HepG2 (cell line): Measurements from ENCODE around the gene LIMA1.

ENCODE experiments used
- ESRRA ChIP-seq: sonication (generic); formaldehyde crosslinking; IDR thresholded peaks from 2 replicates; pipeline ENCODE4 v1.5.1; 2020; ENCODE audit warnings: mild to moderate bottlenecking, low read depth, missing genetic modification reagents
- GABPA ChIP-seq, 2 experiments: IDR thresholded peaks; 2 replicates each; pipeline ENCODE4 v1.6.1; 2011 to 2016; ENCODE audit warnings: low read depth in 2 of 2, low read length in 1 of 2, missing biosample characterization in 1 of 2, missing genetic modification characterization in 1 of 2
- HNRNPL ChIP-seq: fragments of 200-400 bp; formaldehyde crosslinking; IDR thresholded peaks from 2 replicates; pipeline ENCODE4 v1.6.1; 2017; ENCODE audit warnings: mild to moderate bottlenecking, low read depth, low read length
- KIAA2018 ChIP-seq: sonication (generic); formaldehyde crosslinking; IDR thresholded peaks from 2 replicates; pipeline ENCODE4 v1.5.0; 2020; ENCODE audit warnings: mild to moderate bottlenecking, missing genetic modification reagents, borderline replicate concordance
- YEATS2 ChIP-seq: sonication (generic); formaldehyde crosslinking; IDR thresholded peaks from 2 replicates; pipeline ENCODE4 v1.4.0; 2020; ENCODE audit warnings: missing genetic modification reagents, borderline replicate concordance
- ZNF460 ChIP-seq: sonication (generic); formaldehyde crosslinking; IDR thresholded peaks from 2 replicates; pipeline ENCODE4 v1.5.1; 2020; ENCODE audit warnings: missing genetic modification reagents, mild to moderate bottlenecking, borderline replicate concordance
- ZZZ3 ChIP-seq: sonication (generic); formaldehyde crosslinking; IDR thresholded peaks from 2 replicates; pipeline ENCODE4 v1.4.0; 2020; ENCODE audit warnings: missing genetic modification reagents, mild to moderate bottlenecking, borderline replicate concordance
- TF ChIP-seq, protein P1 (sequence below): sonication (generic); formaldehyde crosslinking; IDR thresholded peaks from 2 replicates; pipeline ENCODE4 v1.8.1; 2023; ENCODE audit warnings: missing genetic modification reagents, inconsistent platforms, borderline replicate concordance

DNA sequence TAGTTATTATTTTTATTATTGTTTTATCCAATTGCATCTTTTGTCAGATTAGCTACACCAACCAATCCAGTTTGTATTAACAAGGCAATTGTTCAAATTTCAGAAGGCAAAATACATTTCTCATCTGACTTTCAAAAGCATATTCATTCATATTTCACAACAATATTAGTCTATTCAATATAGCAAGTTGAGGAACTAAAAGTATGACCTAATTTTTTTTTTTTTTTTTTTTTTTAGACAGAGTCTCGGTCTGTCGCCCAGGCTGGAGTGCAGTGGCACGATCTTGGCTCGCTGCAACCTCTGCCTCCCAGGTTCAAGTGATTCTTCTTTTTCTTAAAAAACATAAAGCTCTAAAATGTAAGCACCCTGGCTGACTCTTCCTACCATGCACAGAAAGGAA, 154.0 kb downstream of the LIMA1 start:
- no peak for TF ChIP-seq ZNF460
- no peak for TF ChIP-seq YEATS2 (CRISPR knock-in tag)
- TF ChIP-seq GABPA (IDR thresholded peaks at IDR 0.05; ENCODE audit: low read depth, low read length) = no peak
- TF ChIP-seq GABPA (CRISPR knock-in tag; IDR thresholded peaks at IDR 0.05; ENCODE audit: low read depth) = no peak
- no peak for TF ChIP-seq ZZZ3 (CRISPR knock-in tag)
- no peak for TF ChIP-seq HNRNPL
- TF ChIP-seq KIAA2018 (CRISPR knock-in tag) = no peak
- TF ChIP-seq, protein P1, sequence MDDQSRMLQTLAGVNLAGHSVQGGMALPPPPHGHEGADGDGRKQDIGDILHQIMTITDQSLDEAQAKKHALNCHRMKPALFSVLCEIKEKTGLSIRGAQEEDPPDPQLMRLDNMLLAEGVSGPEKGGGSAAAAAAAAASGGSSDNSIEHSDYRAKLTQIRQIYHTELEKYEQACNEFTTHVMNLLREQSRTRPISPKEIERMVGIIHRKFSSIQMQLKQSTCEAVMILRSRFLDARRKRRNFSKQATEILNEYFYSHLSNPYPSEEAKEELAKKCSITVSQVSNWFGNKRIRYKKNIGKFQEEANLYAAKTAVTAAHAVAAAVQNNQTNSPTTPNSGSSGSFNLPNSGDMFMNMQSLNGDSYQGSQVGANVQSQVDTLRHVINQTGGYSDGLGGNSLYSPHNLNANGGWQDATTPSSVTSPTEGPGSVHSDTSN (CRISPR knock-in tag) = no peak
- no peak for TF ChIP-seq ESRRA
